GM06990 (cell line): ENCODE results near the gene SLX4IP.

Experiments
- DNase-seq: peaks from one replicate; pipeline ENCODE4 v3.0.0-alpha.2; 2011; ENCODE audit not compliant: insufficient read length; ENCODE audit errors: extremely low read depth
- H3K27me3 ChIP-seq: replicated peaks from 2 replicates; pipeline ENCODE4 v1.6.0; 2011; ENCODE audit warnings: low read length; ENCODE audit not compliant: control insufficient read depth, insufficient read depth
- H3K36me3 ChIP-seq: 2 replicates; pipeline ENCODE4 v1.5.1; 2011; ENCODE audit warnings: low read length; ENCODE audit not compliant: control insufficient read depth, insufficient read depth
- H3K4me3 ChIP-seq: replicated peaks from 2 replicates; pipeline ENCODE4 v1.5.1; 2011; ENCODE audit warnings: low read depth, mild to moderate bottlenecking, control low read depth, low read length
- CTCF ChIP-seq: IDR thresholded peaks from 2 replicates; pipeline ENCODE4 v1.5.1; 2011; ENCODE audit warnings: low read length, control low read depth, mild to moderate bottlenecking, inconsistent platforms; ENCODE audit not compliant: insufficient read depth, poor library complexity, severe bottlenecking

The SLX4IP gene

GRCh38 chr20:10648651-10649050 is 213.5 kb downstream of the SLX4IP start:
- no peak overlapping the region for H3K4me3 ChIP-seq
- no peaks in the 10 kb centered on the region for H3K36me3 ChIP-seq
- no peak for DNase-seq
- H3K27me3 ChIP-seq = no peaks in the 10 kb centered on the region; the same call in 1 of the 2 replicates
- TF ChIP-seq CTCF = no peak

GRCh38 chr20:10649080-10649796 is 214.1 kb downstream of the SLX4IP start:
- no peaks in the 10 kb centered on the region; the same call in 1 of the 2 replicates for H3K27me3 ChIP-seq
- TF ChIP-seq CTCF = no peak

GRCh38 chr20:10649797-10650160 is 214.7 kb downstream of the SLX4IP start:
- TF ChIP-seq CTCF = no peak
- Histone ChIP-seq H3K4me3 (no peak overlapping the region), H3K36me3 (no peaks in the 10 kb centered on the region)

More at GRCh38 chr20:10649080-10649796, 214.1 kb downstream of the SLX4IP start:
- no peak overlapping the region for H3K4me3 ChIP-seq
- no peaks in the 10 kb centered on the region for H3K36me3 ChIP-seq
- no peak for DNase-seq

GRCh38 chr20:10651227-10651990 is 216.3 kb downstream of the SLX4IP start:
- DNase-seq = no peak
- no peak for TF ChIP-seq CTCF
- H3K4me3 ChIP-seq = no peak overlapping the region
- no peaks in the 10 kb centered on the region for H3K36me3 ChIP-seq
- H3K27me3 ChIP-seq = no peaks in the 10 kb centered on the region; the same call in 1 of the 2 replicates

More at GRCh38 chr20:10649797-10650160, 214.7 kb downstream of the SLX4IP start:
- no peaks in the 10 kb centered on the region; the same call in 1 of the 2 replicates for H3K27me3 ChIP-seq
- DNase-seq = no peak

GRCh38 chr20:10652185-10652584 is 217.1 kb downstream of the SLX4IP start:
- no peak for TF ChIP-seq CTCF
- Histone ChIP-seq H3K4me3 (no peak overlapping the region), H3K27me3 (no peaks in the 10 kb centered on the region; the same call in 1 of the 2 replicates), H3K36me3 (no peaks in the 10 kb centered on the region)
- DNase-seq = no peak
